GM12801 (cell line): ENCODE results near the gene SERTAD3.

Source experiments
- CTCF ChIP-seq: IDR thresholded peaks from one replicate; pipeline ENCODE4 v1.5.1; 2011; ENCODE audit warnings: control low read depth; ENCODE audit not compliant: insufficient read length; ENCODE audit errors: extremely low read depth

Gene SERTAD3

GRCh38 chr19:40403262-40403984 is 40.7 kb downstream of the SERTAD3 start:
- TF ChIP-seq CTCF = no peak

GRCh38 chr19:40400559-40400958 is 43.6 kb downstream of the SERTAD3 start:
- no peak for TF ChIP-seq CTCF

GRCh38 chr19:40398417-40399131 is 45.6 kb downstream of the SERTAD3 start:
- no peak for TF ChIP-seq CTCF

- no peak for TF ChIP-seq CTCF
These were observed 46.6 kb downstream of the SERTAD3 start for GRCh38 chr19:40397568-40397906.

GRCh38 chr19:40396886-40397567 is 47.1 kb downstream of the SERTAD3 start:
- TF ChIP-seq CTCF = no peak

- TF ChIP-seq CTCF = no peak
These were observed 48.2 kb downstream of the SERTAD3 start for GRCh38 chr19:40395956-40396355.

GRCh38 chr19:40394816-40395210 is 49.3 kb downstream of the SERTAD3 start:
- no peak for TF ChIP-seq CTCF
